Liver (tissue), 9 donors: ENCODE measurements around the gene SEMA4D. TPM values are rescaled to one million over a fixed set of nuclear protein-coding genes. Genes with fewer than 3 reads are reported as not detected.

ENCODE experiments used
- DNase-seq: peaks from one replicate; pipeline ENCODE4 v3.0.0-alpha.2; 2017; ENCODE audit warnings: low spot score
- H3K27ac ChIP-seq, 2 donors: one replicate each; pipeline ENCODE4 v1.7.0; 2013; ENCODE audit warnings: inconsistent platforms in 2 of 2, low read length in 2 of 2, control low read depth in 1 of 2, low read depth in 1 of 2, mild to moderate bottlenecking in 1 of 2
- H3K27me3 ChIP-seq, 4 donors: one replicate each; pipeline versions ENCODE4 v1.6.1 to v1.7.0; 2013; ENCODE audit warnings: low read length in 3 of 4, inconsistent platforms in 1 of 4, mild to moderate bottlenecking in 1 of 4, moderate library complexity in 1 of 4; ENCODE audit not compliant: control insufficient read depth in 4 of 4, insufficient read depth in 4 of 4
- H3K36me3 ChIP-seq, 4 donors: one replicate each; pipeline versions ENCODE4 v1.6.1 to v1.7.0; 2013; ENCODE audit warnings: low read length in 3 of 4, mild to moderate bottlenecking in 3 of 4, low read depth in 1 of 4, moderate library complexity in 1 of 4; ENCODE audit not compliant: control insufficient read depth in 4 of 4, insufficient read depth in 3 of 4
- H3K4me1 ChIP-seq, 4 donors: one replicate each; pipeline versions ENCODE4 v1.6.1 to v1.7.0; 2013; ENCODE audit warnings: low read length in 3 of 4, mild to moderate bottlenecking in 3 of 4, moderate library complexity in 1 of 4; ENCODE audit not compliant: control insufficient read depth in 4 of 4, insufficient read depth in 4 of 4
- H3K4me3 ChIP-seq, 3 donors: one replicate each; pipeline versions ENCODE4 v1.6.1 to v1.7.0; 2013; ENCODE audit warnings: low read length in 3 of 3, control low read depth in 1 of 3, low read depth in 1 of 3, mild to moderate bottlenecking in 1 of 3
- H3K9ac ChIP-seq, 2 donors: one replicate each; pipeline ENCODE4 v1.7.0; 2013; ENCODE audit warnings: low read length in 2 of 2, mild to moderate bottlenecking in 2 of 2, moderate library complexity in 2 of 2, control low read depth in 1 of 2, low read depth in 1 of 2
- H3K9me3 ChIP-seq, 4 donors: one replicate each; pipeline versions ENCODE4 v1.6.1 to v1.7.0; 2013; ENCODE audit warnings: low read length in 3 of 4; ENCODE audit not compliant: control insufficient read depth in 4 of 4
- ATF3 ChIP-seq: IDR thresholded peaks from 2 replicates; pipeline ENCODE4 v1.6.1; 2016; ENCODE audit warnings: antibody characterized with exemption
- CTCF ChIP-seq: fragments of 150-350 bp; IDR thresholded peaks from 2 replicates; pipeline ENCODE4 v1.5.1; 2017; ENCODE audit warnings: improper control_type of control experiment, low read depth, low read length; ENCODE audit not compliant: missing input control
- FOXA1 ChIP-seq: IDR thresholded peaks from 2 replicates; pipeline ENCODE4 v1.6.1; 2016; ENCODE audit warnings: antibody characterized with exemption
- FOXA2 ChIP-seq: IDR thresholded peaks from 2 replicates; pipeline ENCODE4 v1.6.1; 2016; ENCODE audit warnings: antibody characterized with exemption
- GABPA ChIP-seq, 2 donors: IDR thresholded peaks in 1 of 2; conservative IDR thresholded peaks in 1 of 2; 2 replicates each; pipeline ENCODE4 v1.6.1; 2016; ENCODE audit warnings: antibody characterized with exemption in 2 of 2, mild to moderate bottlenecking in 1 of 2, moderate library complexity in 1 of 2
- HNF4A ChIP-seq, 2 donors: conservative IDR thresholded peaks; 2 replicates each; pipeline ENCODE4 v1.6.1; 2016; ENCODE audit warnings: antibody characterized with exemption in 2 of 2, mild to moderate bottlenecking in 2 of 2
- JUND ChIP-seq, 2 donors: IDR thresholded peaks; 2 replicates each; pipeline ENCODE4 v1.6.1; 2016; ENCODE audit warnings: antibody characterized with exemption in 2 of 2
- NR2F2 ChIP-seq: IDR thresholded peaks from 2 replicates; pipeline ENCODE4 v1.6.1; 2016; ENCODE audit warnings: antibody characterized with exemption
- RXRA ChIP-seq, 2 donors: IDR thresholded peaks; 2 replicates each; pipeline ENCODE4 v1.6.1; 2017 to 2018; ENCODE audit warnings: antibody characterized with exemption in 2 of 2, mild to moderate bottlenecking in 1 of 2
- SP1 ChIP-seq: IDR thresholded peaks from 2 replicates; pipeline ENCODE4 v1.6.1; 2018; ENCODE audit warnings: antibody characterized with exemption, mild to moderate bottlenecking
- YY1 ChIP-seq: IDR thresholded peaks from 2 replicates; pipeline ENCODE4 v1.6.1; 2016; ENCODE audit warnings: antibody characterized with exemption, mild to moderate bottlenecking
- ZBTB33 ChIP-seq: IDR thresholded peaks from 2 replicates; pipeline ENCODE4 v1.6.1; 2016; ENCODE audit warnings: antibody characterized with exemption
- WGBS: extraction: QIAGEN DNeasy Blood & Tissue Kit; methylation state at CpG from one replicate; pipeline ENCODE4 v1.1.7; 2013; 5-methylcytosine and 5-hydroxymethylcytosine counted together
- polyA plus RNA-seq, 2 donors: library from polyadenylated mRNA; stranded (reverse) in 1 of 2; unstranded in 1 of 2; fragments of 200-250 nt in 1 of 2; fragments of >200 nt in 1 of 2; fragmentation: Nextera tagmentation in 1 of 2; extraction: Ambion mirVana in 1 of 2; gene quantifications; one replicate each; pipeline versions ENCODE4 v1.2.1 to v1.2.3, GENCODE V29; 2013 to 2015
- total RNA-seq, 2 donors: library from RNA; depleted of rRNA; stranded (reverse); fragments of >200 nt; gene quantifications; one replicate each; pipeline ENCODE4 v1.2.3, GENCODE V29; 2014
- TF ChIP-seq, protein P1 (sequence below): IDR thresholded peaks from 2 replicates; pipeline ENCODE4 v1.6.1; 2016; ENCODE audit warnings: antibody characterized with exemption
- TF ChIP-seq, protein P2 (sequence below): IDR thresholded peaks from 2 replicates; pipeline ENCODE4 v1.6.1; 2016; ENCODE audit warnings: antibody characterized with exemption, mild to moderate bottlenecking
- donor health status: healthy.
- donor health status: healthy.
- donor health status: healthy.
- donor health status: healthy.
- donor health status: healthy.

Gene SEMA4D
- total and polyA plus RNA-seq, 4 donors: 1.4 to 12.0 (median 4.1) TPM

- Histone ChIP-seq H3K36me3 (no peaks in the 10 kb centered on the region), H3K9me3 (peaks cover 0 to 2% (median 0%) of the 10 kb centered on the region in 4 donors), H3K27ac (no peak overlapping the region), H3K4me3 (no peak overlapping the region), H3K4me1 (peaks cover 0 to 1% (median 0%) of the 10 kb centered on the region in 4 donors), H3K9ac (no peak overlapping the region), H3K27me3 (no peaks in the 10 kb centered on the region)
- TF ChIP-seq YY1: no peak
- TF ChIP-seq RXRA (IDR thresholded peaks at IDR 0.05): no peak
- TF ChIP-seq FOXA2: no peak
- TF ChIP-seq ATF3: no peak
- no peak for TF ChIP-seq GABPA (IDR thresholded peaks at IDR 0.05 in 1 of 2, conservative IDR thresholded peaks at IDR 0.05 in 1 of 2)
- no peak for TF ChIP-seq JUND (IDR thresholded peaks at IDR 0.05)
- no peak for DNase-seq
- WGBS: 83% methylated on average over 1 of the region's 1 CpG
Observed at GRCh38 chr9:89547000-89547399, 49.1 kb upstream of the SEMA4D start.

DNA sequence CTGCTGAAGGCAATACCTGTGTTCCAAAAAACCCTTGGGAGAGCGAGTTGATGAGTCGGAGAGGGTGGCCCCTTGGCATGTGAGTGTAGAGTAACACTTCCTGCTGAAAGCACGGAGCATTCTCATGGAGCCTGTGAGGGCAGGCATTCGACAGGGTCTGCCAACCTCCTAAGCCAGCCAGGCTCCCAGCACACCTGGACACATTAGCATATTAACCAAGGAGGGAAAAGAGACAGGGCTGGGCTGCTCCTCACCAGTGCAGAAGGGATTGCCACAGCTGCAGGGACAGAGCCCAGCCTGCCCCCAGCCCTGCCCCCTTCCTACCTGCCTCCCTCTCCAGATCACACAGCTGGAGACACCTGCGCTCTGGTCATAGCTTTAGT is 46.4 kb upstream of the SEMA4D start:
- DNase-seq: no peak
- H3K9me3 ChIP-seq: peaks cover 0 to 2% (median 0%) of the 10 kb centered on the region in 4 donors
- no peak overlapping the region for H3K9ac ChIP-seq
- WGBS: 89% methylated on average over 5 of the region's 5 CpGs
- TF ChIP-seq, protein P1, sequence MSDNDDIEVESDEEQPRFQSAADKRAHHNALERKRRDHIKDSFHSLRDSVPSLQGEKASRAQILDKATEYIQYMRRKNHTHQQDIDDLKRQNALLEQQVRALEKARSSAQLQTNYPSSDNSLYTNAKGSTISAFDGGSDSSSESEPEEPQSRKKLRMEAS: no peak
- TF ChIP-seq RXRA (IDR thresholded peaks at IDR 0.05) (no peak), GABPA (IDR thresholded peaks at IDR 0.05 in 1 of 2, conservative IDR thresholded peaks at IDR 0.05 in 1 of 2) (no peak), ZBTB33 (no peak), NR2F2 (no peak), CTCF (no peak), SP1 (no peak), YY1 (no peak), JUND (IDR thresholded peaks at IDR 0.05) (no peak), ATF3 (no peak), HNF4A (conservative IDR thresholded peaks at IDR 0.05) (no peak), FOXA1 (no peak)
- TF ChIP-seq, protein P2, sequence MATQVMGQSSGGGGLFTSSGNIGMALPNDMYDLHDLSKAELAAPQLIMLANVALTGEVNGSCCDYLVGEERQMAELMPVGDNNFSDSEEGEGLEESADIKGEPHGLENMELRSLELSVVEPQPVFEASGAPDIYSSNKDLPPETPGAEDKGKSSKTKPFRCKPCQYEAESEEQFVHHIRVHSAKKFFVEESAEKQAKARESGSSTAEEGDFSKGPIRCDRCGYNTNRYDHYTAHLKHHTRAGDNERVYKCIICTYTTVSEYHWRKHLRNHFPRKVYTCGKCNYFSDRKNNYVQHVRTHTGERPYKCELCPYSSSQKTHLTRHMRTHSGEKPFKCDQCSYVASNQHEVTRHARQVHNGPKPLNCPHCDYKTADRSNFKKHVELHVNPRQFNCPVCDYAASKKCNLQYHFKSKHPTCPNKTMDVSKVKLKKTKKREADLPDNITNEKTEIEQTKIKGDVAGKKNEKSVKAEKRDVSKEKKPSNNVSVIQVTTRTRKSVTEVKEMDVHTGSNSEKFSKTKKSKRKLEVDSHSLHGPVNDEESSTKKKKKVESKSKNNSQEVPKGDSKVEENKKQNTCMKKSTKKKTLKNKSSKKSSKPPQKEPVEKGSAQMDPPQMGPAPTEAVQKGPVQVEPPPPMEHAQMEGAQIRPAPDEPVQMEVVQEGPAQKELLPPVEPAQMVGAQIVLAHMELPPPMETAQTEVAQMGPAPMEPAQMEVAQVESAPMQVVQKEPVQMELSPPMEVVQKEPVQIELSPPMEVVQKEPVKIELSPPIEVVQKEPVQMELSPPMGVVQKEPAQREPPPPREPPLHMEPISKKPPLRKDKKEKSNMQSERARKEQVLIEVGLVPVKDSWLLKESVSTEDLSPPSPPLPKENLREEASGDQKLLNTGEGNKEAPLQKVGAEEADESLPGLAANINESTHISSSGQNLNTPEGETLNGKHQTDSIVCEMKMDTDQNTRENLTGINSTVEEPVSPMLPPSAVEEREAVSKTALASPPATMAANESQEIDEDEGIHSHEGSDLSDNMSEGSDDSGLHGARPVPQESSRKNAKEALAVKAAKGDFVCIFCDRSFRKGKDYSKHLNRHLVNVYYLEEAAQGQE: no peak
- H3K27ac ChIP-seq: no peak overlapping the region
- H3K4me1 ChIP-seq: no peaks in the 10 kb centered on the region
- no peaks in the 10 kb centered on the region for H3K36me3 ChIP-seq
- H3K27me3 ChIP-seq: no peaks in the 10 kb centered on the region
- no peak overlapping the region for H3K4me3 ChIP-seq
